ENCODE measurements around the gene PTPN1.
A peak's percentile ranks its signal among the peaks of the same experiment; 100 is the strongest.

Gene PTPN1

DNA sequence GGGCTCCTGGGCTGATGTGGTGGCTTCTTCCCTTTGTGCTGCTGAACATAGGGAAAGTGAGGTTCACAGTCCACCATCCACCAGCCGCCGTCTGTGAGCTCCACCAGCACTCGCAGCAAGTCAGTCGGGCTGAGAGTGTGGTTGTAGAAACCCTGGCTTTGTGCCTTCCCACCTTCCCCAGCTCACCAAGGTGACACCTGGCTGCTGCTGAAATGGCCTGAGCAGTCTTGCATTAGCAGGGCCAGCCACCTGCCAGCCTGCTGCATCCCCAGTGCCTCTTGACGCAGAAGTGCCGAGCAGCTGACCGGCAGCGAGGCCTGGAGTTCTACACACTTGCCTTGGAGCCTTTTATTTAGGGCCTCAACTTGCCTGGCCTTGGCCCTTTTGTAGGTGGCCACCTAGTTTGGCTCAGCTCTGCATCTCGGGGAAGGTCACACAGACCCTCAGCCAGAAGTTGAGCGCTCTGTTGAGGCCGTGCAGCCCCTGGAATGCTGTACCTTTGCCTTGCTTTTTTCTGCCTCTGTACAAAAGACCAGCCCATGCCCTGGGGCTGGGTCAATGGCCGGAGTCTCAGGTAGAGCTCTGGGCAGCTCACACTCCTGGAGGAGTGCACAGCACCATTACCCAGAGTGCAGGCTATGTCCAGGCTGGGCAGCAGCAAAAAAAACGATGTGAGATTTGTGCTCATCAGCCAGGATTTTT is 76.5 kb downstream of the PTPN1 start:
- TF ChIP-seq, protein P1, sequence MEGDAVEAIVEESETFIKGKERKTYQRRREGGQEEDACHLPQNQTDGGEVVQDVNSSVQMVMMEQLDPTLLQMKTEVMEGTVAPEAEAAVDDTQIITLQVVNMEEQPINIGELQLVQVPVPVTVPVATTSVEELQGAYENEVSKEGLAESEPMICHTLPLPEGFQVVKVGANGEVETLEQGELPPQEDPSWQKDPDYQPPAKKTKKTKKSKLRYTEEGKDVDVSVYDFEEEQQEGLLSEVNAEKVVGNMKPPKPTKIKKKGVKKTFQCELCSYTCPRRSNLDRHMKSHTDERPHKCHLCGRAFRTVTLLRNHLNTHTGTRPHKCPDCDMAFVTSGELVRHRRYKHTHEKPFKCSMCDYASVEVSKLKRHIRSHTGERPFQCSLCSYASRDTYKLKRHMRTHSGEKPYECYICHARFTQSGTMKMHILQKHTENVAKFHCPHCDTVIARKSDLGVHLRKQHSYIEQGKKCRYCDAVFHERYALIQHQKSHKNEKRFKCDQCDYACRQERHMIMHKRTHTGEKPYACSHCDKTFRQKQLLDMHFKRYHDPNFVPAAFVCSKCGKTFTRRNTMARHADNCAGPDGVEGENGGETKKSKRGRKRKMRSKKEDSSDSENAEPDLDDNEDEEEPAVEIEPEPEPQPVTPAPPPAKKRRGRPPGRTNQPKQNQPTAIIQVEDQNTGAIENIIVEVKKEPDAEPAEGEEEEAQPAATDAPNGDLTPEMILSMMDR (IDR thresholded peaks at IDR 0.05; ENCODE audit: insufficient read depth, low read depth, low read length, missing control alignments): no peak
- no peak for DNase-seq (ENCODE audit: low read depth)
- H3K4me3 ChIP-seq (ENCODE audit: low read depth, low read length): no peak overlapping the region

DNA sequence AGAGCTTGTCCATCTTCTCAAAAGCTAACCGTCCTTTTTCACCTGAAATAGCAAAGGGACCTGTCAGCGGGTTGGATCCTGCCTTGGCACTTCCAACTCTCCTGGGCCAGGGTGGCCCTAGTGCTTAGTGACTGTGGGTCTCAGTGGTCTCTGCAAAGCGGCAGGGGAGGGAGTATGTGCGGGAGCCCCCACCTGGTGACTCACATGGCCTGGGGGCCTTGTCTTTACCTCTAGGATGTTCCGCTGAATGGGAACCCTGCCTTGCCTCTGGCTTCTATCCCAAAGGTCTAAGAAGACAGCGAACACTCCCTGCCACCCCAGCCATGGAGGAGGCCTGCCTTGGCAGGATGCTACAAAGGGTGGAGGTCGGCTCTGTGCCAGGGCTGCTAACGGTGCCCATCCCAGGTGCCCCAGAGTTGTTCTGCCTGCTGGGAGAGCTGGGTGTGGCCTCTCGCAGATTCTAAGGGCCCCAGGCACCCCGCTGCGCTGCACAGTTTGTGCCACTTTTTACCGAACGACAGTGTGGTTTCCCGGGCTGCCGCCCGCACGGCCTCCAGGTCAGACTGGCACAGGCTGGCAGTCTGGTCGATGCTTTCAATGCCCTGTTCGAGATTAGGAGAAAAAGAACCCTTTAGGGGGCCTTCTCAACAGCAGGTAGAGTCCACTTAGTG is 77.2 kb downstream of the PTPN1 start:
- TF ChIP-seq, protein P1 (IDR thresholded peaks at IDR 0.05; ENCODE audit: insufficient read depth, low read depth, low read length, missing control alignments): no peak
- DNase-seq (ENCODE audit: low read depth): no peak
- no peak overlapping the region for H3K4me3 ChIP-seq (ENCODE audit: low read depth, low read length)

DNA sequence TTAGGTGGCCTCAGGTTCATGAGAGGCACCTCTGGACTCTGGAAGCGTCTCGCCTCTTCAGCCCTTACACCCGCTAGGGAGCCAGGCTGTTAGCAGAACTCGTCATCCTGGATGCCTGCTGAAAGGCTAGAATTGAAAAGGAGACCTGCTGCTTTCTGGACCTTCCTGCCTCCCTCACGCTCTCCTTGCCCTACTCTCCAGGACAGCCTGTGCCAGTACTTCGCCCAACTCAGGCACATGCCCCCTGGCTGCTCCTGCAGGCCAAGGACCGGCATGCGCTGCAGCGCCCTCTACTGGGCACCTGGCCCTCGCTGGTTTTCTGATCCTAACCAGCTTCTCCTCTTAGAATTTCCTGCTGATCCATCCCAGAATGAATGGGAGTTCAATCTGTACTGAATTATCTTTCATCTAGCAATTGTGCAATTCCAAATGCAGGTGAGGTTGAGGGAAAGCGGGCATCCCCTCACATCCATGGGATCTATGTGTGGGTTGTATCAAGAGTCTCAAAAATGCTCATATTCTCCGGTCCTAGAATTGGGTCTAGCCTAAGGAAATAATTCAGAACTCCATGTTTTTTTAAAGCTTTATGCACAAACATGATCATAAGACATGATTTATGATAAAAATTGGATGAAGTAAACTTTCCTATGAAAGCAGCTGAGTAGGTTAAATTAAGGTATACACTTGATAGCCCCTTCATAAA is 78.0 kb downstream of the PTPN1 start:
- TF ChIP-seq, protein P1 (IDR thresholded peaks at IDR 0.05; ENCODE audit: insufficient read depth, low read depth, low read length, missing control alignments): peak; percentile 96
- no peak overlapping the region for H3K4me3 ChIP-seq (ENCODE audit: low read depth, low read length)
- peak; percentile 73 for DNase-seq (ENCODE audit: low read depth)

DNA sequence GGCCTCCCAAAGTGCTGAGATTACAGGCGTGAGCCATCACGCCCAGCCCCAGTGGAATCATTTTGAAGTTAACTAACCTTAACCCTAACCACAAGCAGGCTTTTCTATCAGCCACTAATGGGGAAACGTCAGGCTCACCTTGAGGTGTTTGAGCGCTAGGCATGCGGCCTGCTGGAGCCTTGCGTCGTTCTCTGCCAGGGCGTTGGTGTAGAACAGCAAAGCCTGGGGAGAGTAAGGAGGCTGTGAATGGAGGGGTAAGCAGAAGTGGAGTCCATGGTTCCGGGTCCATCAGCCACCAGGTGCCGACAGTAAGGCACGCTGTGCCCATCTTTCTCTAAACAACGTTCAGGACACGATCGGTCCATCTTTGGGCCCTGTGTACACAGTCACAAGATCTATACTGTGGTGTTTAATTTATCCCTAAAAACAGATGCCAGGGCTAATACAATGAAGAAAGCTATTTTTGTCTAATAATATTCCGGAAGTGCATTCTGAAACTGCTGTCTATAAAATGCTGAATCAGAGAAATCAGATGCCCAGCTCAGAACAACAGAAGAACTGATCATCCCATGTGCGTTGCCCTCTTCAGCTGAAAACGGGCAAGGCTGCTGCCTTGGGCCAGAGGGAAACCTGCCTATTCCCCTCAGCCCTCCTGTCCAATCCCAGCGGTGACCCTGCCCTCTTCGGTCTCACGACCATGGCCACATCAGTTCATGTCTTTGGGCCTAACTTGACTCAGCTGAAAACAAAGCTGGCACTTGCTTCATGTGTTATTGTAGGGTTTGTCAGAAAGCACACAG is 79.6 kb downstream of the PTPN1 start:
- no peak for DNase-seq (ENCODE audit: low read depth)

DNA sequence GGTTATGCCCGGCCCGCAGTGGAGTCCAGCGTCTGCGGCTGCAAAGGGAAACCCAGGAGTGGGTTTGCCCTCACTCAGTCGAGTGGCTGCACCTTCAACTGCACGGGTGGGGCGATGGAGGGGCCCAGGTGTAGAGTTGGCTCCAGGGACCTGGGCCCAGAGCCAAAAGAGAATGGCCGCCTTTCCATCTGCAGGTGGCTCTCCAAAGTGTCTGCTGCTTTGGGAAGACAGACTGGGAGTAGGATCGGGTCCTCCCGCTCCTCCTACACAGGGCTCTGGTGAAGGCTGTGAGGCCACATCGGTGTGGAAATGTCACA is 80.1 kb downstream of the PTPN1 start:
- no peak for DNase-seq (ENCODE audit: low read depth)
- no peak overlapping the region for H3K4me3 ChIP-seq (ENCODE audit: low read depth, low read length)
- TF ChIP-seq, protein P1 (IDR thresholded peaks at IDR 0.05; ENCODE audit: insufficient read depth, low read depth, low read length, missing control alignments): no peak

More for the DNA sequence above, 79.6 kb downstream of the PTPN1 start:
- TF ChIP-seq, protein P1 (IDR thresholded peaks at IDR 0.05; ENCODE audit: insufficient read depth, low read depth, low read length, missing control alignments): no peak
- H3K4me3 ChIP-seq (ENCODE audit: low read depth, low read length): no peak overlapping the region

DNA sequence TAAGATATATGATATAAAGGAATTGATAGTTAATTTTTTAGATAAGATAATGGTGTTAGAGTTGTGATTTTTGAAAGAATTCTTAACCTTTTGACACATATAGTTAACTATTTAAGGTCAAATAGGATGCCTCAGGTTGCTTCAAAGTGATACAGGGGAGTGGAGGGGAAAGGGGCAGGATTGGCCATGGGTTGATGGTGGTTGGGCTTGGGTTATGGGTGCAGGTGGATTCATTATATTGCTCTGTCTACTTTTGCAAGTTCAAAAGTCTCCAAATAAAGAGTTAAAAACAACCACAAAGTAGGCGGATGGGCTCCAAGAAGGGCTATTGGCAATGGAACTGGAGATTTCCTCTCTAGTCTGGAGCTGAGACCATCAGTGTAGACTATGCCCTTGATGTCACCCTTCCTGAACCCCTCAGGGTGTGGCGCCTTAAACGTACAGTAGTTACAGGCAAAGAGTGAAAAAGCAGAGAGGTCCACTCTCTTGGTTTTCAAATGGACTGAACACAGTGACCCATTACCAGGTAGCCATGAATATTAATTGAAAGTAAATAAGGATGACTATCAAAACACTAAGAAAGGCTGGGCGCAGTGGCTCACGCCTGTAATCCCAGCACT is 81.2 kb downstream of the PTPN1 start:
- H3K4me3 ChIP-seq (ENCODE audit: low read depth, low read length): no peak overlapping the region
- TF ChIP-seq, protein P1 (IDR thresholded peaks at IDR 0.05; ENCODE audit: insufficient read depth, low read depth, low read length, missing control alignments): no peak
- no peak for DNase-seq (ENCODE audit: low read depth)
